ENCODE data around the gene CPSF4L. TPM values are rescaled to one million over a fixed set of nuclear protein-coding genes. Genes with fewer than 3 reads are reported as not detected.
"Not testable (repeated sequence)": the region's sequence is repeated elsewhere in the genome, so short reads cannot be mapped to it uniquely, and the experiment has no call there.

CPSF4L gene
- total RNA-seq, 1 experiment from 2014 or later: not detected

DNA sequence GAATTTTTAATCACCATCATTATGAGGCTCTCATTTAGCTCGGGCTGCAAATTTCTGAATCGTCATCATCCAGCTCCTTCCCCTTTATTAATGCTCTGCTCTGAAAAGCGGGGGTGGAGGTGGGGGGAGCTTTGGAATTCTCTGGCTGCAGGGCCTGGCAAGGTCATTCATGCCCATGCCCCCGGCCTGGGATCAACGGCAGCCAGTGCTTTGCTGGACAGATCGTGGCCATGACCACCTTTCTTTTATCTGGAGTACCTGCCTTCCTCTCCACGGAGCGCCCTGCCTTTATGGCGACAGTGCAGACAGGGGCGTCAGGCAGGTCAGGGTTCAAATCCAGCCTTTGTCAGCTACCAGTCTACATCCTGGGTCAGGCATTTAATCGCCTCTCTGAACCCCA, 5.1 kb upstream of the CPSF4L start:
- Histone ChIP-seq H3K27me3 (ENCODE audit: control insufficient read depth, insufficient read depth, low read length) (no peaks in the 10 kb centered on the region), H3K27ac (ENCODE audit: low read length) (no peak overlapping the region), H3K9me3 (ENCODE audit: control insufficient read depth, insufficient read depth, low read depth, low read length) (no peaks in the 10 kb centered on the region), H3K4me1 (ENCODE audit: control insufficient read depth, insufficient read depth, low read length) (peaks cover 28% of the 10 kb centered on the region), H3K4me3 (ENCODE audit: low read depth in 2 of 2, low read length in 2 of 2) (no peak overlapping the region), H3K36me3 (ENCODE audit: control insufficient read depth, insufficient read depth, low read length) (no peaks in the 10 kb centered on the region)
- BruUV-seq (replicated peaks): no TSS peak
- CTCF ChIA-PET: no interaction called here
- DNase-seq (ENCODE audit: low read depth, low spot score) (no peak), ATAC-seq (no peak)
- POLR2A ChIA-PET: interaction anchor here (0.7 kb wide), 1 partner anchor 133 kb away, joined by 15 read pairs; no protein-coding TSS in a partner anchor
- TF ChIP-seq, protein P1, sequence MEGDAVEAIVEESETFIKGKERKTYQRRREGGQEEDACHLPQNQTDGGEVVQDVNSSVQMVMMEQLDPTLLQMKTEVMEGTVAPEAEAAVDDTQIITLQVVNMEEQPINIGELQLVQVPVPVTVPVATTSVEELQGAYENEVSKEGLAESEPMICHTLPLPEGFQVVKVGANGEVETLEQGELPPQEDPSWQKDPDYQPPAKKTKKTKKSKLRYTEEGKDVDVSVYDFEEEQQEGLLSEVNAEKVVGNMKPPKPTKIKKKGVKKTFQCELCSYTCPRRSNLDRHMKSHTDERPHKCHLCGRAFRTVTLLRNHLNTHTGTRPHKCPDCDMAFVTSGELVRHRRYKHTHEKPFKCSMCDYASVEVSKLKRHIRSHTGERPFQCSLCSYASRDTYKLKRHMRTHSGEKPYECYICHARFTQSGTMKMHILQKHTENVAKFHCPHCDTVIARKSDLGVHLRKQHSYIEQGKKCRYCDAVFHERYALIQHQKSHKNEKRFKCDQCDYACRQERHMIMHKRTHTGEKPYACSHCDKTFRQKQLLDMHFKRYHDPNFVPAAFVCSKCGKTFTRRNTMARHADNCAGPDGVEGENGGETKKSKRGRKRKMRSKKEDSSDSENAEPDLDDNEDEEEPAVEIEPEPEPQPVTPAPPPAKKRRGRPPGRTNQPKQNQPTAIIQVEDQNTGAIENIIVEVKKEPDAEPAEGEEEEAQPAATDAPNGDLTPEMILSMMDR (IDR thresholded peaks at IDR 0.05): no peak
- TF ChIP-seq TCF7L2 (IDR thresholded peaks at IDR 0.05; ENCODE audit: low read depth, low read length) (no peak), POLR2AphosphoS5 (IDR thresholded peaks at IDR 0.05; ENCODE audit: low read depth, low read length) (no peak), SIN3A (IDR thresholded peaks at IDR 0.05; ENCODE audit: borderline replicate concordance, insufficient read depth, low read depth, low read length) (no peak)
- TF ChIP-seq, protein P2, sequence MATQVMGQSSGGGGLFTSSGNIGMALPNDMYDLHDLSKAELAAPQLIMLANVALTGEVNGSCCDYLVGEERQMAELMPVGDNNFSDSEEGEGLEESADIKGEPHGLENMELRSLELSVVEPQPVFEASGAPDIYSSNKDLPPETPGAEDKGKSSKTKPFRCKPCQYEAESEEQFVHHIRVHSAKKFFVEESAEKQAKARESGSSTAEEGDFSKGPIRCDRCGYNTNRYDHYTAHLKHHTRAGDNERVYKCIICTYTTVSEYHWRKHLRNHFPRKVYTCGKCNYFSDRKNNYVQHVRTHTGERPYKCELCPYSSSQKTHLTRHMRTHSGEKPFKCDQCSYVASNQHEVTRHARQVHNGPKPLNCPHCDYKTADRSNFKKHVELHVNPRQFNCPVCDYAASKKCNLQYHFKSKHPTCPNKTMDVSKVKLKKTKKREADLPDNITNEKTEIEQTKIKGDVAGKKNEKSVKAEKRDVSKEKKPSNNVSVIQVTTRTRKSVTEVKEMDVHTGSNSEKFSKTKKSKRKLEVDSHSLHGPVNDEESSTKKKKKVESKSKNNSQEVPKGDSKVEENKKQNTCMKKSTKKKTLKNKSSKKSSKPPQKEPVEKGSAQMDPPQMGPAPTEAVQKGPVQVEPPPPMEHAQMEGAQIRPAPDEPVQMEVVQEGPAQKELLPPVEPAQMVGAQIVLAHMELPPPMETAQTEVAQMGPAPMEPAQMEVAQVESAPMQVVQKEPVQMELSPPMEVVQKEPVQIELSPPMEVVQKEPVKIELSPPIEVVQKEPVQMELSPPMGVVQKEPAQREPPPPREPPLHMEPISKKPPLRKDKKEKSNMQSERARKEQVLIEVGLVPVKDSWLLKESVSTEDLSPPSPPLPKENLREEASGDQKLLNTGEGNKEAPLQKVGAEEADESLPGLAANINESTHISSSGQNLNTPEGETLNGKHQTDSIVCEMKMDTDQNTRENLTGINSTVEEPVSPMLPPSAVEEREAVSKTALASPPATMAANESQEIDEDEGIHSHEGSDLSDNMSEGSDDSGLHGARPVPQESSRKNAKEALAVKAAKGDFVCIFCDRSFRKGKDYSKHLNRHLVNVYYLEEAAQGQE (IDR thresholded peaks at IDR 0.05; ENCODE audit: insufficient read depth in 1 of 2, low read depth in 2 of 2, low read length in 1 of 2): no peak
- intact Hi-C loops (cut with micrococcal nuclease; ENCODE audit: unreplicated experiment) (no loop called here), in situ Hi-C loops (cut with HindIII; ENCODE audit: low pct_unique_long_range_greater_than_20kb, low sequenced_read_pairs) (no loop called here)

DNA sequence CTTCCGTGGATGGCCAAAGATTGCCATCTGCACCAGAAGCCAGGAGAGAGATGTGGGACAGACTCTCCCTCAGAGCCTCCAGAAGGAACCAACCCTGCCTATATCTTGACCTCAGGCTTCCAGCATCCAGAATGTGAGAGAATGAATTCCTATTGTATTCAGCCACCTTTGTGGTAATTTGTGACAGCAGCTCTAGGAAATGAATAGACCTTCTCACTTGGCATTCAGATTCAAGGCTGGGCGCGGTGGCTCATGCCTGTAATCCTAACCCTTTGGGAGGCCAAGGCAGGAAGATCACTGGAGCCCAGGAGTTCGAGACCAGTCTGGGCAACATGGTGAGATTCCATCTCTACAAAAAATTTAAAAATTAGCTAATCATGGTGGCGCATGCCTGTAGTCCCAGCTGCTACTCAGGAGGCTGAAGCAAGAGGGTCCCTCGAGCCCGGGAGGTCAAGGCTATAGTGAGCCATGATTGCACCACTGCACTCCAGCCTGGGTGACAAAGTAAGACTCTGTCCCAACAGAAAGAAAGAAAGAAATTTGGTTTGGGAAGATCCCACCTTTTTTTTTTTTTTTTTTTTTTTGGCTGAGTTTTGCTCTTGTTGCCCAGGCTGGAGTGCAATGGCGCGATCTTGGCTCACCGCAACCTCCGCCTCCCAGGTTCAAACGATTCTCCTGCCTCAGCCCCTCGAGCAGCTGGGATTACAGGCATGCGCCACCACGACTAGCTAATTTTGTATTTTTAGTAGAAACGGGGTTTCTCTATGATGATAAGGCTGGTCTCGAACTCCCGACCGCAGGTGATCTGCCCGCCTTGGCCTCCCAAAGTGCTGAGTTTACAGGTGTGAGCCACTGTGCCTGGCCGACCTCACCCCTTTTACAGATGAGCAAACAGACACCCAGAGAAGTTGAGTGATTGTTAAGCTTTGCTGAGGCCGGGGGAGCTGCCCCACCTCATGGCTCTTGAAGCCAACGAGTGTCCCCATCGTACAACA, 4.3 kb upstream of the CPSF4L start:
- H3K27ac ChIP-seq (ENCODE audit: low read length): no peak overlapping the region
- H3K27me3 ChIP-seq (ENCODE audit: control insufficient read depth, insufficient read depth, low read length): no peaks in the 10 kb centered on the region
- H3K4me1 ChIP-seq (ENCODE audit: control insufficient read depth, insufficient read depth, low read length): peaks cover 30% of the 10 kb centered on the region
- ChIA-PET POLR2A (interaction anchor here (0.6 to 0.7 kb wide), 2 partner anchors 83 to 134 kb away, joined by 4 to 15 read pairs; no protein-coding TSS in a partner anchor), CTCF (interaction anchor here (0.6 kb wide), 1 partner anchor 538 kb away, joined by 8 read pairs; no protein-coding TSS in a partner anchor)
- H3K9me3 ChIP-seq (ENCODE audit: control insufficient read depth, insufficient read depth, low read depth, low read length): no peaks in the 10 kb centered on the region
- no peaks in the 10 kb centered on the region for H3K36me3 ChIP-seq (ENCODE audit: control insufficient read depth, insufficient read depth, low read length)
- DNase-seq (ENCODE audit: low read depth, low spot score): no peak
- TF ChIP-seq, protein P1 (IDR thresholded peaks at IDR 0.05): no peak
- TF ChIP-seq, protein P2 (IDR thresholded peaks at IDR 0.05; ENCODE audit: insufficient read depth in 1 of 2, low read depth in 2 of 2, low read length in 1 of 2): no peak
- TF ChIP-seq TCF7L2 (IDR thresholded peaks at IDR 0.05; ENCODE audit: low read depth, low read length) (no peak), SIN3A (IDR thresholded peaks at IDR 0.05; ENCODE audit: borderline replicate concordance, insufficient read depth, low read depth, low read length) (no peak), POLR2AphosphoS5 (IDR thresholded peaks at IDR 0.05; ENCODE audit: low read depth, low read length) (no peak)
- no TSS peak for BruUV-seq (replicated peaks)
- in situ Hi-C loops (cut with HindIII; ENCODE audit: low pct_unique_long_range_greater_than_20kb, low sequenced_read_pairs) (no loop called here), intact Hi-C loops (cut with micrococcal nuclease; ENCODE audit: unreplicated experiment) (no loop called here)
- ATAC-seq: no peak
- no peak overlapping the region for H3K4me3 ChIP-seq (ENCODE audit: low read depth in 2 of 2, low read length in 2 of 2)

DNA sequence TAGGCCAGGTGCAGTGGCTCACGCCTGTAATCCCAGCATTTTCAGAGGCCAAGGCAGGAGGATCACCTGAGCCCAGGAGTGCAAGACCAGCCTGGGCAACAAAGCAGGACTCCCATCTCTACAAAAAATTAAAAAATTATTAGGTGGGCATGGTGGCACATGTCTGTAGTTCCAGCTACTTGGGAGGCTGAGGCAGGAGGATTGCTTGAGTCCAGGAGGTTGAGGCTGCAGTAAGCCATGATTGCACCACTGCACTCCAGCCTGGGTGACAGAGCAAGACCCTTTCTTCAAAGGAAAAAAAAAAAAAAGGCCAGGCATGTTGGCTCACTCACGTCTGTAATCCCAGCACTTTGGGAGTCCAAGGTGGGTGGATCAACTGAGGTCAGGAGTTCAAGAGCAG, 2.8 kb upstream of the CPSF4L start:
- POLR2A ChIA-PET: interaction anchor here (0.7 kb wide), 1 partner anchor 1062 kb away, joined by 5 read pairs; no protein-coding TSS in a partner anchor
- H3K4me1 ChIP-seq (ENCODE audit: control insufficient read depth, insufficient read depth, low read length): peaks cover 30% of the 10 kb centered on the region
- ATAC-seq; H3K4me3 ChIP-seq (ENCODE audit: low read depth in 2 of 2, low read length in 2 of 2); H3K36me3 ChIP-seq (ENCODE audit: control insufficient read depth, insufficient read depth, low read length); H3K27me3 ChIP-seq (ENCODE audit: control insufficient read depth, insufficient read depth, low read length); BruUV-seq (replicated peaks); intact Hi-C loops (cut with micrococcal nuclease; ENCODE audit: unreplicated experiment); H3K9me3 ChIP-seq (ENCODE audit: control insufficient read depth, insufficient read depth, low read depth, low read length); CTCF ChIA-PET; in situ Hi-C loops (cut with HindIII; ENCODE audit: low pct_unique_long_range_greater_than_20kb, low sequenced_read_pairs); DNase-seq (ENCODE audit: low read depth, low spot score); H3K27ac ChIP-seq (ENCODE audit: low read length): not testable (repeated sequence)

Measured in Panc1 (cell line).